HG03135 (cell line): Measurements from ENCODE around the gene C19orf73.
"Not testable (repeated sequence)": the region's sequence is repeated elsewhere in the genome, so short reads cannot be mapped to it uniquely, and the experiment has no call there.

Experiments used
- ATAC-seq: cut with Tn5 transposase; IDR thresholded peaks from one replicate; pipeline ENCODE4 v1.9.1; 2021; ENCODE audit warnings: mild to moderate bottlenecking, moderate library complexity; ENCODE audit not compliant: unreplicated experiment

The C19orf73 gene

DNA sequence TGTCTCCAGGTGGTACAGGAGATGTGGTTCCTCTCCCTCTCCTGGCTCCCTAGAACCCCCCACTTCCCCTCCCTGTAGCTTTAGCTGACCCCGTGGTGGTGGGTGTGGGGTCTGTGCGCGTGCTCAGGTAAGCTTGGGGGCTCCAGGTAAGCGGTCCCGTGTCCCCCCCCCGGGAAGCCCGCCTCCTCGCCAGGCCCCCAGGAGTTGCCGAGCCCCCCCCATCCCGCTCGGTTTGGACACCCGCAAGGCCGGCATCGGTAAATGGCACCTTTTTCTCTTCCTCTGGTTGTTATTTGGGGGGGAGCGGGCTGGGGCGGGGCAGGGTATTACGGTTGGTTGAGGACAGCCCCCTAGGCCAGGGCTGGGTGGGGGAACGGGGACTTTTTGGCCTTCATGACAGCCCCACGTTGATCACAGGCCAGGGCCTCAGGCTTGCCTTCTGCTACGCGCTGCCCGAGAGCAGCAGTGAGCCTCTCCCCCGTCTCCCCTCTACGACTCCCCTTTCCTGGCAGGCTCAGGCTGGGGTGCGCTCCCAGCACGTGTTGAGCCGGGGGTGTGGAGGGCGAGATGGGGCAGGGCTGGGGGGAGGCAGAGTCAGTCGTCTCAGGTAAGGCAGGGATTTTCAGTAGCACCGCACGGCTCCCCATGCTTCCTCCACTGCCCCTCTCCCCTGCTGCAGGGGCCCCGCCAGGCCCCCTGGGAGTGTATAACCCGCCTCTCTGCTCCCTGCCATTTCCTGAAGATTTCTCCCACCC is 15.4 kb downstream of the C19orf73 start:
- ATAC-seq = no peak

DNA sequence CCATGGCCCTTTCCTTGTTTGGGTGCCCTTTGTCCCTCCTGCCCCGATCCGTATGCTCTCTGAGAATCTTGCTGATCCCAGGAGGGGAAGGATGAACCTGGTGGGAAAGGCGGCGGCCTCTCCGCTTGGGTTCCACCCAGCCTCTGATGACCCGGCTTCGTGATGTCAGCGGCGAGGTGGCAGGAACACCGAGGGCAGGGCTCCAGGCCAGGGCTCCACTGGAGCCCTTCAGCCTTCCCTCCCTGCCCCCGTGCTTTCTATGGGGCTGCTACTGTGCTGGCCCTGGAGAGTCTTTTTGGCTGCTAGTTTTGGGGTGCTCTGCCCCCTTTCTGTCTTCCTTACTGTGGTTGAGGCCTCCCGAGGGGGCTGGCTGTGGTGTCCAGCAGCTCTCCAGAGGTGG is 16.6 kb downstream of the C19orf73 start:
- no peak for ATAC-seq

DNA sequence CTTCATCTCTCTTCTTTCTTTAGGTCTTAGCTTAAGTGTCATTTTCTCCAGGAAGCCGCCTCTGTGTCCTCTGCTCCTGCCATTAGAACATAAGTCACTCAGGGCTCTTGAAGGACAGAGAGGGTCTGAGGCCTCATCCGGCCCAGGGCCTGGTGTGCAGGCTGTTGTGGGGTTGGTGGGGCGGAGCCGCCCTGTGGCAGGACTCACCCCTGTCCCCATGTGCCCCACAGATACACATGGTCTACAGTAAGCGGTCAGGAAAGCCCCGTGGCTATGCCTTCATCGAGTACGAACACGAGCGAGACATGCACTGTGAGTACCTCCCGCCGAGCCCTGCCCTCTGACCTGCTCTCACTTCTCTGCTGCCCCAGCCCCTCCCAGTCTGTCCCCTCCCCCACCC is 17.8 kb downstream of the C19orf73 start:
- no peak for ATAC-seq

DNA sequence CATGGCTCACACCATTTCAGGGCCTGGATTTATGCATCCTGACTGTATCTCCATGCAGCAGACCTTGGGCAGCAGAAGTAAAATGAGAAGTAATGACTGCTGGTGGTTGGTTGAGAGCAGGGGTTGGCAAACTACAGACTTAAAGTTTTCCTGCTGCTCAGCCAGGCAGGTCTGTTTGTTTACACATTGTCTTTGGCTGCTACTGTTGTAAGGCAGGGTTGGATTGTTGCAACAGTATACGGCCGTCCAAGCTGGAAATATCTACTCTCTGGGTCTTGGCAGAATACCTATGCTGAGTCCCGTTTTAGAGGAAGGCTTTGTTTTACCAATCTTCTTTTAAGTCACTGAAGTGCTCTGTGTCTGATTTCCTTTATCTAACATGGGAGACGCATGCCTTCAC is 20.1 kb downstream of the C19orf73 start:
- ATAC-seq = no peak

DNA sequence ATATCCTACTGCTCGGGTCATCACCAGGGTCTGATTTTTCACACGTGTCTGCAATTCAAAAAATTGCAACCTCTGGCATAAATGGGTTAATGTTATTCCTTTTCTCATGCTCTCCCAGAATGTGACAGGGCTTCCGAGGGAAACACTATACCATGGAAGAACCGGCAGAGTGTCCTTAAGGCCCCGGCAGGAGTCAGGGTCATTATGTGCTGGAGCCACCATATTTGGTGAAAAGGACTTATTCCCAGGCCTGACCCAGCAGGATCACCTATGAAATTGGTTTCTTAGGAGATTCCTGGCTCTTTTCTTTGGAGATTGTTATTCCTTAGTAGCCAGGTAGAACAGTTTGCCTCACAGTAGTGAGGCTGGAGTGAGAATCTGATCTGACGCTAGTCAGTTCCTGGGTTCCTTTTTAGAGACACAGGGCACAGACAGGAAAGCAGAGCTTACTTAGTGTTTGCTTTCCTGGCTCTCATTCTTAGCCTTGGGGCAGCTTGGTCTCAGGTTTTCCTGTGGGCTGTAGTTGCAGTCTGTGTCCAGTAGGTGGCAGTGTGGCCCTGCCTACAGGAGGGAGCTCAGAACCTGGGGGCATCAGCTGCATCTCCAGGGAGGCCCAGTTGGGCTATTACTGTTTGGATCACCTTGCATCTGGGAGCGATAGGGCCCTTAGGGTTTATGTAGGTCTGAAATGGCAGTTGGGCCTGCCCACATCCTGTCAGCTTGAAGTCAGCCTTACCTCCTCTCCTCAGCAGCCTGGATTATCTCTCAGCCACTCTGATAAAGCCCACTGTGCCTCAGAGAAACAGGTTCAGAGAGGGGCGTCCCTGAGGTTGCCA is 21.3 kb downstream of the C19orf73 start:
- no peak for ATAC-seq

DNA sequence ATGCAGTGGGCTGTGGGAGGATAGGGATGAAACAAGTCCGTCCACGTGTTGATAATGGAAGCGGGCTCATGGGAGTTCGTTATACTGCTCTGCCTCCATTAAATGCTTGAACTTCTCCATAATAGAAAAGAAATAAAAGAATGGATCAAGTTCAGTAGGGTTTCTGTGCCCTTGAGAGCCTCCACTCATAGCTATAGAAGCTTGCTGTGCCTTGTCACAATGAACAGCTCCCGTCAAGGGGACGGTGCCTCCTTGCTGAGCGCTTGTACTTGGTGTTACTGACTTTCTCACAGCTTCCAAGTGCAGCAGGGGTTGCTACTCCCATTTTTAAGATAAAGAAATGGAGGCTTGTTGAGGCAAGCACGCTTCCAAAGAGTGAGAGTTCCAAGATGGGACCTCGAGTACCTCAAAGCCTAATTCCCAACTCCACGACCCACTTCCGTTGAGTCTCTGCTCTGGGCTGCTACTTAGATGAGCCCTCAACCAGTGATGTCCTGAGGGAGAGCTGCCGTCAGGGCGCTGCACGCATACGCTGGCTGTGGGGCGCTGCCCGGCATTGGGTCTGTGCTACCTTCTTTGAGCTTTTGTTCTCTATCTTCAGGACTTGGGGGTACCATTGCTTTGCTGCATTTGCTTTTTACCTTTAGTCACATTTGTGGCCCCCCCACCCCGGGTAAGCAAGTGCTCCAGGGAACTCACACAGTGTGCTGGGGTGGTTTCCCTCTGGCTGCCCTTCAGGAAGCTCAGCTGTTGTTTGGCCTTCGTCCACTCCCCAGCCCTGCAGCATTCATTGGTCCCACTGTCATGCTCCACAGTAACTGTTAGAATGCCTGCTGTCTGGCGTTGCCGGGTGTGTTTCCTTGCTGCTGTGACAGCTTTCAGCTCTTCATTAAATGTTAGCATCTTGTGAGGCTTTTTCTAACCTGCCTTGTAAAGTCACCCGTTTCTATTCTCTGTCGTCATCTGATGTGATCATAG is 24.1 kb downstream of the C19orf73 start:
- ATAC-seq = no peak

DNA sequence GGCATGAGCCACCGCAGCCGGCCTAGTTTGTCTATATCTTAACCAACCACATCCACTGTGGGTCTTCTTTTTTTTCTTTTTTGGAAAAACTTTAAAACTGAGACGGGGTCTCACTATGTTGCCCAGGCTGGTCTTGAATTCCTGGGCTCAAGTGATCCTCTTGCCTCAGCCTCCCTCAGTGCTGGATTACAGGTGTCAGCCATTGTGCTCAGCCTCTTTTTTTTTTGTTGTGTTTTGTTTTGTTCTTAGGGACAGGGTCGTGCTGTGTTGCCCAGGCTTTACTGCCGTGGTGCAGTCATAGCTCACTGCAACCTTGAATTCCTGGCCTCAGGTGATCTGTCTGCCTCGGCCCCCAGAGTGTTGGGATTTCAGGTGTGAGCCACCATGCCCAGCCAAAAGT is 26.3 kb downstream of the C19orf73 start:
- no peak for ATAC-seq

DNA sequence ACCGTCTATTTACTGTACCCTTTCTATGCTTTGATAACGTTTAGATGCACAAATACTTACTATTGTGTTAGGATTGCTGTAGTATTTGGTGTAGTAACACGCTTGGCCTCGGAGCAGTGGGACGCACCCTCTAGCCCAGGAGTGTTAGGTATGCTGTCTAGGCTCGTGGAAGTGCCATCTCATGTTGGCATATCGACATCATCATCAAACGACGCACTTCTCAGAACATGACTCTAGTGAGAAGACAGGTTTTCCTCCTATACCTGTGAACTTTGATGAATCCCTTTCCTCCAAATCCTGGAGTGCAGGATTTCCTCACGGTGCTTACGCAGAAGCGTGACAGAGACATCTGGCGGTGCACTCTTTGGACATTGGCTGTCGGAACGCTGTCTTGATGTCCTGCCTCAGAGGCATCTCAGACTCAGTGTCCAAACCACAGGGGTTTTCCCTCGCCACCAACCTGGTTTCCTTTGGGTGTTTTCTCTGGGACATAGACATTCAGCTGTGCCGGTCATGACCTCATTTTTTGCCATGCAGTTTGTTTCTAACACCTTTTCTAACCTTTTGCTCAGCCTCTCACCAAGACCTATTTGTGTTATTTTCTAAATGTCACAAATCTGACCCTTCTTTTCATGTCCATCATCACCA is 27.4 kb downstream of the C19orf73 start:
- ATAC-seq = no peak

DNA sequence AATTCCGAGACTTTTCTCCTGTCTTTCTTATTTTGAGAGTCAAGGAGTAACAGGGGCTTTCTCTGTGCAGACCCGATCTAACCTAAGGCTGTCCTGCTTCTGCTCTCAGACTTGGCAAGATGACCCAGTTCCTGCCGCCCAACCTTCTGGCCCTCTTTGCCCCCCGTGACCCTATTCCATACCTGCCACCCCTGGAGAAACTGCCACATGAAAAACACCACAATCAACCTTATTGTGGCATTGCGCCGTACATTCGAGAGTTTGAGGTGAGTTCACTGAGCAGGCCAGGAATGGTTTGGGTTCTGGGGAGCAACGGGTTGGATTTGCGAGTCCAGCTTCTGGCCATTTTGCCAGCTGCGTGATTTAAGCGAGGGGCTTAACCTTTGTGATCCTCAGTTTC is 32.6 kb downstream of the C19orf73 start:
- no peak for ATAC-seq

DNA sequence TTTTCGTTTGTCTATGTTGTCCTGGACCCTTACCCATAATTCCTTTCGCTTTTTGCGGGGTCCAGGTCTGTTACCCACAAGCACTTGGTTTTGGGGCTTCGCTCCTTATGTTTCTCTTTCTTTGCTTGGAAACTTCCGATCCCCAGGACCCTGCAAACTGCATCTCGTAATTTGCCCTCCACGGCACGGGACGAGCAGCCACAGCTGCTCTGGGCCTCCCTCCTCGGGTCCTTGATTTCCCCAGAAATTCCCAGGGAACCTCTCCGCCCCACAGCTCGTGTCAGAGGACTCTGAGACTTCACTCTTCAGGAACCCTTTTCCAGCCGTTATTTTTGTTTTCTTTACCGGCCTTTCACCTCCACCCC is 33.1 kb downstream of the C19orf73 start:
- no peak for ATAC-seq

DNA sequence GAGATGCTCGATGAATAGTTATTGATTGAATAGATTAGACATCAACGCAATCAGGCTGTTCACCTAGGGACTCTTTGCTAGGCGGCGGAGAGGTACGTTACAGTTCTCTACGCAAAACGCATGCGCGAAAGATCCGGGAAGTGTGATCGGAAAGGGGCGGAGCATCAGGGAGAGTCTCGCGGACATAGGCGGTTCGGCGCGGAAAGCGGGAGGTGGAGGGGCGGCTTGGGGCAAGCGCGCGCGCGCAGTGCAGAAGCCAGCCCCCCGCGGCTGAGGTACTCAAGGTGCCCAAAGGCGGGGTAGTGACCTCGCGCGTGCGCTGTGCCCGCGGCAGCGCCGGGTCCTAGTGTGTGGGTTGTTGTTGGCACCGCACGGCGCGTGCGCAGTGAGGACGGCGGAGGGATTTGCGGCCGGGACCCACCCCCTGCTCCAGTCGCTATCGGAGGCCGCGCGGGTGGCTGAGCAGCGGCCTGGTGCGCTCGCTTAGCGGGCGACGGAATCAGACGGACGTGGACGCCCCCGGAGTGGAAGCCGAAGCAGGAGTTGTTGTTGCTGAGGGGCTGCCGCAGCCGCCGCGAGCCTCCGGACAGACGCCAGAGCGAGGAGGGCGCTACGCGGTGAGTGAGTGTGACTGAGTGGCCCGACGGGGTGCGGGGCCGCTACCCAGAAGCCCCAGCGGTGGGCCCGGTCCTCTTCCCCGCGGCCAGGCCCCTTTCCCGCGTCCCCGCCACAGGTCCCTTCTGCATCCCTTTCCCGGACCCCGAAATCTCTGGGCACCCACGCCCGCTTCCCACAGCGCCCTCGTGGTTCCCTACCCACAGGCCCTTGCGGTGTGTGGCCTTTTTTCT is 33.7 kb downstream of the C19orf73 start, which contains the start of gene SNRNP70:
Gene SNRNP70 (plus strand): TSS at position 432 of the 848 bp plus-strand sequence. CDS start 964 bp downstream, outside the sequence.
- peak; percentile 88 for ATAC-seq

DNA sequence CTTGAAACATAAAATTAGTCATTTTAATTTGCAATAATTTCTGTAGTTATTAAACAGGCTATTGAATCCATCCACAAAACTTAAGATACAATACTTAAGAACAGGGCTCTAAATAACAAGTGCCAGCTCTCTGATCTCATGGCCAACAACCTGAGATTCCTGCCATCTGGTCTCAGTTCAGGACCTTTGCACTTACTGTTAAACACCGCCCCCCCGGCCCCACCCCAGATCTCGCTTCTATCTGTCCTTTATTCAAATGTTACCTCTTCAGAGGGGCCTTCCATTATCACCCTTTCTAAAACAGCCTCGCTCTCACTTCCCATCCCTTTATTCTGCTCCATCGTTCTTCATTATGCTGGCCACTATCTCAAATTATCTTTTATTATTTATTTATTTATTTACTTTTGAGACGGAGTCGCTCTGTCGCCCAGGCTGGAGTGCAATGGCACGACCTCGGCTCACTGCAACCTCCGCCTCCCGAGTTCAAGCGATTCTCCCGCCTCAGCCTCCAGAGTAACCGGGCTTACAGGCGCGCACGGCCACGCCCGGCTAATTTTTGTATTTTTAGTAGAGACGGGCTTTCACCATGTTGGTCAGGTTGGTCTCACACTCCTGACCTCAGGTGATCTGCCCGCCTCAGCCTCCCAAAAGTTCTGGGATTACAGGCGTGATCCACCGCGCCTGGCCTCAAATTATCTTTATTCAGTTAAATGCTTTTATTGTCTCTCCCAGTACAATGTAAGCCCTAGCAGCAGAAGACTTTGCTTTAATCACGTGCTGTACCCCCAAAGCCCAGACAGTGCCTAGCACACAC is 34.5 kb downstream of the C19orf73 start:
- ATAC-seq = no peak

DNA sequence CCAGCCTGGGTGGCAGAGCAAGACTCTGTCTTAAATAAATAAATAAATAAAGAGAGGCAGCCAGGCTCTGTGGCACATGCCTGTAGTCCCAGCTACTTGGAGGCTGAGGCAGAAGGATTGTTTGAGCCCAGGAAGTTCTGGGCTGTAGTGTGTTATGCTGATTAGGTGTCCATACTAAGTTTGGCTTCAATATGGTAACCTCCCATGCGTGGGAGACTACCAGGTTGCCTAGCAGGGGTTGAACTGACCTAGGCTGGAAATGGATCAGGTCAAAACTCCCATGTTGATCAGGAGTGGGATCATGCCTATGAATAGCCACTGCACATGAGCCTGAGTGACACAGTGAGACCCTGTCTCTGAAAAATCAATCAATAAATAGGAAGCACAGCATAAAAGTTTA is 37.7 kb downstream of the C19orf73 start:
- ATAC-seq = no peak

DNA sequence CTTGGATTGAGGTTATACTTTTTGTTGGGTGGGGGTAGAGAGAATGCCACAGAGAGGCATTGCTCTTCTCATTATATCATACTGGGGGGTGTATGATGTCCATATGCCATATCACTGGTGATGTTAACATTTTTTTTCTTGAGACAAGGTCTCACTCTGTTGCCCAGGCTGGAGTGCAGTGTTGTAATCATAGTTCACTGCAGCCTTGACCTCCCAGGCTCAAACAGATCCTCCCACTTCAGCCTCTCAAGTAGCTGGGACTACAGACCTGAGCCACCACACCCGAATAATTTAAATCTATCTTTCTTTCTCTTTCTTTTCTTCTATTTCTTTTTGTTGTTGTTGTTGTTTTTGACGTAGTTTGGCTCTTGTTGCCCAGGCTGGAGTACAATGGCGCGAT is 38.6 kb downstream of the C19orf73 start:
- no peak for ATAC-seq

DNA sequence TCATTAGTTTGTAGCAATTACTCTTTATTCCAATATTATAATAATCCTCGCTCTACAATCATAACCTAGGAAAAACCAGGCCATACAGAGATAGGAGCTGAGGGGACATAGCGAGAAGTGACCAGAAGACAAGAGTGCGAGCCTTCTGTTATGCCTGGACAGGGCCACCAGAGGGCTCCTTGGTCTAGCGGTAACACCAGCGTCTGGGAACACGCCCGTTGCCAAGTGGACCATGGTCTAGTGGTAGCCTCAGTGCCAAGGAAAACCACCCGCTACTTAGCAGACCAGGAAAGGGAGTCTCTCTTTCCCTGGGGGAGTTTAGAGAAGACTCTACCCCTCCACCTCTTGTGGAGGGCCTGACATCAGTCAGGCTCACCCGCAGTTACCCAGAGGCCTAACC is 44.1 kb downstream of the C19orf73 start:
- not testable (repeated sequence) for ATAC-seq

DNA sequence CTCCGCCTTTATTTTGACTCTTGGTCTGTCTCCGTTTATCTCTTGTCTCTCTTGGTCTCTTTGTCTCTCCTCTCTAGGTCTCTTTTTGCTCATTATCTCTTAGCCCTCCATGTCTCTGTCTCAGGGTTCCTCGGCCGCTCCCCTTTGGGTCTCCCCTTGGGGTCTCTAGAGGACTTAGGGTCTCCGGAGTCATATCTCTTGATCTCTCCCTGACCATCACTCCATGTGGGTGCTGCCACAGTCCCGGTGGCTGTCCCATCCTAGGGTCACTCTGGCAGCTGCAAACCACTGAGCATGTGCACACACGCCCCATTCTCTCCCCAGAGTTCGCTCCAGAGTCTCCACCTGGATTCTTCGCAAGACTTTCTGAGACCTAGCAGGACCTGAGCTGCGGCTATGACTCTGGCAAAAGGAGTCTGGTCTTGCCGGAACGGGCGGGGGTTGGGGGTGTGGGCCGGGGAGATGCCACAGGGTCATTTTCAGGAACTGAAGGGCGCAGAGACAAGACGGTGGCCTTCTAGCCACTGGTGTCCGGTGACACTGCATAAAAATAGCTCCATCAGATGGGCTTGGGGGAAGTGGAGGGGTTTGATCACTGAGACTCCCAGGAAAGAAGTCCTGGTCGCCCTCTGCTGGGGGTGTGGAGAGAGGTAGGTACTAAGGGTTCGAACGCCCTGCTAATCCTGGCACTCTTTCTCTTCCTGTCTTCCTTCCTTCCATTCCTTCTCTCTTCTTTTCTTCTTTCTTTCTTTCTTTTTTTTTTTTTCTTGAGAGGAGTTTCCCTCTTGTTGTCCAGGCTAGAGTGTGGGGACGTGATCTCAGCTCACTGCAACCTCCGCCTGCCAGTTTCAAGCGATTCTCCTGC is 45.2 kb downstream of the C19orf73 start:
- no peak for ATAC-seq

DNA sequence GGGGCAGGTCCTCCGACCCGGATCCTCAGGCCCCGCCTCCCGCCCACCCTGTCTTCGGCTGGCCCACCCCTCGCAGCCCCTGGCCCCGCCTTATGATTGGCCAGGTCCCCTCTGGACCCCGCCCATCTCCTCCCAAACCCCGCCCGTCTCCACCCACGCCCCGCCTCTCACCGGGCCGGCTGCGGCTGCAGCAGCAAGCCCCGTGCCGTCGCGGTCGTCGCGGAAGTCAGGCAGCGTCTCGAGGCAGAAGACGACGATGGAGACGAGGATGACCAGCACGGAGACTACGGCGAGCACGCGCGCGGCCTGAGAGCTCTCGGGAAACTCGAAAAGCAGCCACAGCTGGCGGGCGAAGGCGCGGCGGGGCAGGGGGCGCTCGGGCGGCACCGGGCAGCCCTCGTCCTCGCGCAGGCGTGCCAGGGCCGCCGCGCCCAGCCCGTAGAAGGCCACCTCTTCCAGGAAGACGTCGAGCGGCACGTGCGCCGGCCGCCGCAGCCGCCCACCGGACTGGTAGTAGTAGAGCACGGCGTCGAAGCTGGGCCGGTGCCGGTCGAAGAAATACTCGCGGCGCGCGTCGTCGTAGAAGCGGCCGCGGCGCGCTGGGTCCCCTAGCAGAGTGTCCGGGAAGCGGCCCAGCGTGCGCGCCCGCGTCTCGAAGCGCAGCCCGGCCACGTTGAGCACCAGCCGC is 46.9 kb downstream of the C19orf73 start:
- ATAC-seq = no peak
